A673 (cell line): ENCODE measurements around the gene RERE. TPM values are rescaled to one million over a fixed set of nuclear protein-coding genes. Genes with fewer than 3 reads are reported as not detected.

Experiments used
- BruUV-seq: library from RNA; stranded (reverse); fragments of 400-500 nt; replicated peaks from 2 replicates; lab custom pipeline; 2021; lab: Mats Ljungman, UMichigan
- CTCF ChIA-PET: fragments of 300-600 bp; sonication (Branson Sonifier 250); formaldehyde crosslinking; loops from one replicate; lab custom pipeline; 2022; ENCODE audit warnings: antibody characterized with exemption; lab: Charles Lee
- POLR2A ChIA-PET: fragments of 300-600 bp; sonication (Branson Sonifier 250); formaldehyde crosslinking; loops from one replicate; lab custom pipeline; 2022; ENCODE audit warnings: antibody characterized with exemption; ENCODE audit not compliant: low non-redundant PET; lab: Charles Lee
- DNase-seq: peaks from one replicate; pipeline ENCODE4 v3.0.0-alpha.2; 2015; ENCODE audit warnings: low spot score
- H3K27ac ChIP-seq: fragments of 200-600 bp; sonication (generic); 2 replicates; pipeline ENCODE4 v1.5.1; 2016; ENCODE audit warnings: mixed run types, low read depth, mild to moderate bottlenecking, mixed read lengths, antibody characterized with exemption, low read length; ENCODE audit not compliant: poor library complexity, severe bottlenecking
- H3K27me3 ChIP-seq: fragments of 200-600 bp; sonication (generic); replicated peaks from 2 replicates; pipeline ENCODE4 v1.6.1; 2017; ENCODE audit warnings: mixed run types, low read depth, mild to moderate bottlenecking, mixed read lengths, antibody characterized with exemption, low read length; ENCODE audit not compliant: insufficient read depth, poor library complexity
- H3K36me3 ChIP-seq: fragments of 200-600 bp; sonication (generic); 2 replicates; pipeline ENCODE4 v1.6.1; 2016; ENCODE audit warnings: mixed run types, mild to moderate bottlenecking, mixed read lengths, antibody characterized with exemption, low read length; ENCODE audit not compliant: insufficient read depth, poor library complexity, severe bottlenecking
- H3K4me1 ChIP-seq: fragments of 200-600 bp; sonication (generic); 2 replicates; pipeline ENCODE4 v1.6.1; 2017; ENCODE audit warnings: mixed run types, mild to moderate bottlenecking, mixed read lengths, antibody characterized with exemption, low read length; ENCODE audit not compliant: insufficient read depth, poor library complexity, severe bottlenecking
- H3K4me3 ChIP-seq: fragments of 200-600 bp; sonication (generic); 2 replicates; pipeline ENCODE4 v1.5.1; 2016; ENCODE audit warnings: low read depth, mixed run types, mild to moderate bottlenecking, mixed read lengths, low read length; ENCODE audit not compliant: poor library complexity, severe bottlenecking
- H3K9me3 ChIP-seq: fragments of 200-600 bp; sonication (generic); 2 replicates; pipeline ENCODE4 v1.6.1; 2016; ENCODE audit warnings: mixed run types, low read depth, mild to moderate bottlenecking, mixed read lengths, antibody characterized with exemption, low read length; ENCODE audit not compliant: poor library complexity, severe bottlenecking
- CTCF ChIP-seq: fragments of 300-800, 200-600 bp; sonication (generic); conservative IDR thresholded peaks from 2 replicates; pipeline ENCODE4 v1.5.1; 2017; ENCODE audit warnings: low read depth, mild to moderate bottlenecking, antibody characterized with exemption, low read length, moderate library complexity, mixed read lengths
- EZH2 ChIP-seq: fragments of 200-600 bp; sonication (generic); IDR thresholded peaks from 2 replicates; pipeline ENCODE4 v1.6.1; 2017; ENCODE audit warnings: borderline replicate concordance, low read depth, mild to moderate bottlenecking, mixed read lengths, antibody characterized with exemption, low read length; ENCODE audit not compliant: poor library complexity, severe bottlenecking
- intact Hi-C: fragments of 100-400 bp; cut with micrococcal nuclease; formaldehyde crosslinking; loops from one replicate; pipeline ENCODE4 v1.10.0; 2022; ENCODE audit not compliant: unreplicated experiment
- total RNA-seq: library from RNA; stranded (reverse); gene quantifications from 2 replicates; pipeline ENCODE4 v1.2.3, GENCODE V29; 2021

Gene RERE
- total RNA-seq, 1 experiment from 2014 or later, result 188 TPM

GRCh38 chr1:8352471-8352845 lies 465.0 kb downstream of the RERE start:
- Histone ChIP-seq H3K36me3 (peaks cover 44% of the 10 kb centered on the region), H3K4me3 (no peak overlapping the region), H3K9me3 (no peaks in the 10 kb centered on the region), H3K27me3 (no peaks in the 10 kb centered on the region), H3K27ac (peak overlapping the region; percentile 45), H3K4me1 (peaks cover 16% of the 10 kb centered on the region)
- TF ChIP-seq EZH2 (no peak), CTCF (no peak)
- POLR2A ChIA-PET, result interaction anchor here (0.6 kb wide), 1 partner anchor 379 kb away, joined by 4 read pairs; no protein-coding TSS in a partner anchor
- BruUV-seq, result no TSS peak
- intact Hi-C loops, result loop anchor here (10.0 kb wide), 1 partner anchor 502 kb away; no protein-coding TSS in a partner anchor
- CTCF ChIA-PET, result no interaction called here
- DNase-seq, result no peak

DNA sequence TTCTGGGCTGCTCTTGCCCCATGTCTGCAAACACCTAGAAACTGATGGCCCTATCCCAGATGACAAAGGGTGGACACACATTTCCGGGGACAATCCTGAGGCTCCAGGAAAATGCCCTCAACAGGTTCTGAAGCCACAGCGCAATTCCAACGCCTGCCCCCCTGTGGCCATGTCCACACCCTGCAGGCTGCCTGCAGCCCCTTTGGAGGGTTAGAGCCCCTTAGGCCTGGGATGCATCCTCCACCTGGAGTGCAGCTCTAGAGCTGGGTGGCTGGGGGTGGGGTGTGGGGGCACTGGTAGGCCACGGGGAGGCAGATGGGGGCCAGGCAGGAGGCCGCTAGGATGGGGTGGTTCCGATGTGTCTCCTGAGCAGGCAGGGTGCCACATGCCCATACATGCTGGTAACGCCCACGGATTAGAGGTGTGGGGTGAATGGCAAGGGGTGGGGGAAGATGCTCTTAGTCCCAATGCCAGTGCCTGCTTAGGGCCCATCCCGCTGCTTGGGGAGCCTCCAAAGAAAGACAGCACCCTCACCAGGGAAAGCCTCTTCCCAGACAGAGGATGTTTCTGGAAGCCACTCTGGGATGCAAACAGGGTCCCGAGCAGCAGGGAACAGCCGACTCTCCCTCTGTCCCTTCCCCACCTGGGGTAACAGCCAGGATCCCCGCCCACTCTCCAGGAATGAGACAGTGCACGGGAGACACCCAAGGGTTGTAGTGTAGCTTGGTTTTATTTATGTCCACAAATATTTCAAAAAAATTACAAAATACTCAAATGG lies 465.6 kb downstream of the RERE start:
- peak; percentile 64 for DNase-seq
- POLR2A ChIA-PET, result interaction anchor here (0.6 kb wide), 1 partner anchor 379 kb away, joined by 4 read pairs; no protein-coding TSS in a partner anchor

More for the DNA sequence above, 465.6 kb downstream of the RERE start:
- Histone ChIP-seq H3K4me3 (no peak overlapping the region), H3K4me1 (peaks cover 16% of the 10 kb centered on the region), H3K27ac (peak overlapping the region; percentile 45), H3K9me3 (no peaks in the 10 kb centered on the region), H3K36me3 (peaks cover 38% of the 10 kb centered on the region), H3K27me3 (no peaks in the 10 kb centered on the region)
- TF ChIP-seq CTCF (peak; percentile 84), EZH2 (no peak)
- intact Hi-C loops, result loop anchor here (10.0 kb wide), 1 partner anchor 503 kb away; no protein-coding TSS in a partner anchor
- BruUV-seq, result no TSS peak
- CTCF ChIA-PET, result no interaction called here
